NCI-H510A treated with DMSO at 0.1 percent for 48 hours (cell line): ENCODE measurements around the gene ULK1.
"Not testable (repeated sequence)": the region's sequence is repeated elsewhere in the genome, so short reads cannot be mapped to it uniquely, and the experiment has no call there.

ENCODE experiments used
- DNase-seq: peaks from one replicate; lab custom pipeline; 2025; lab: John Stamatoyannopoulos, UW

The ULK1 gene

GRCh38 chr12:131862084-131862441 is 32.4 kb upstream of the ULK1 start:
- no peak for DNase-seq

- no peak for DNase-seq
These were observed 31.8 kb upstream of the ULK1 start for GRCh38 chr12:131862600-131862993.

GRCh38 chr12:131862994-131863710 is 31.3 kb upstream of the ULK1 start:
- no peak for DNase-seq

DNA sequence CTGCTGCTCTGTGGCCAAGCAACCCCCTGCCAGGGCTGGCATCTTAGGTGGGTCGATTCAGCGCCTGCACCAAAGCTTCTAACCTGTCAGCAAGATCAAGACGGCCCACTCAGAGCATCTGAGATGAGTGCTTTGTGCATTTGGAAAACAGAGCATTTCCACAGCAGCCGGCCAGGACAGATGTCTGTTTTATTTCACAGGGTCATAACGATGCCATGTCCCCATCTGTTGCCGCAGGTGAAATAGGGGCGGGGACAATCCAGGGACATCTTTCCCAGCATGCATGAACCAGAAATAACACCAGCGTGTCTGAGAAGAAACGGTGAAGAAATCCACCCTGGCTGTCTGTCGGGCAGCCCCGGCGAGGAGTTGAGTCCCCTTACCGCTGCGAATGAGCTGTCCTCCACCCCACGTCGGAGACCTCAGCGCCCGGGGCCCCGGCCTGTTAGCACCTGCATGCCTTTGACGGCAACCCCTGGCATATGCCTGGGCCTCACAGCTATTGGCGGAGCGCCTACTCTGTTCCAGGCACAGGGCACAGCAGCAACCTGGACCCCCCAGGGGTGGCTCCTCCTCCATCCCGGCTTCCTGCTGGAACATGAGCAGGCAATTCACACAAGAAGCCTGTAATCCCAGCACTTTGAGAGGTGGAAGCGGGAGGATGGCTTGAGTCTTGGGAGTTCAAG is 30.6 kb upstream of the ULK1 start:
- DNase-seq, result no peak

DNA sequence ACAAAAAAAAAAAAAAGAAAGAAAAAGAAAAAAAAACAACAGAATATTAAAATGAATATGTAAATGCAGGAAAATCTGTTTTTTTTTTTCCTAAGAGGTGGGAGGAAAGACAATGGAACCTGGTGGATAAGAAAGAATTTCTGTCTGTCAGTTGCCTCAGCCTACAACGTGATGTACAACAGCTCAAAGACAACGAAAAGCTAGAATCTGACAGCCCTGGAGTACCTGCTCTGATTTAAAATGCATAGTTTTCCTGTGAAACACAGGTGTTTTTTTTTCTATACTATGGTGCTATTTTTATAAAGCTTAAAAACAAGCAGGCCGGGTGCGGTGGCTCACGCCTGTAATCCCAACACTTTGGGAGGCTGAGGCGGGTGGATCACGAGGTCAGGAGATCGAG is 30.0 kb upstream of the ULK1 start:
- DNase-seq, result no peak

- DNase-seq, result no peak
These were observed 29.1 kb upstream of the ULK1 start for GRCh38 chr12:131865180-131865875.

DNA sequence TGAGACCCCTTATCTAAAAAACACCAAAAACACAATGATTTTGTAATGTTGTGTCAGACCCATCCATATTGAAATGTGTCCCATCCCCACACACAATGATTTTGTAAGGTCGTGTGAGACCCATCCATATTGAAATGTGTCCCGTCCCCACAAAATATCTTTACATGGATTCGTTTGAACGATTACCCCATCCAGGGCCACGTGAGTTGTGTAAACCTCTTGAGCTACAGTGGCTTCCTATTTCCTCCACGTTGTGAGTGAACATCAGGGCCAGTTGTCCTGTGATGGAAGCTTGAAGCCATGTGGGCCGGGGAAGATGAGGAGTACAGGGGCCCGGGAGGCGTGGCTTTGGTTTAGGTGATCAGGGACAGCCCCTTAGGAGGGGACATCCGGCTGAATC is 27.0 kb upstream of the ULK1 start:
- no peak for DNase-seq

DNA sequence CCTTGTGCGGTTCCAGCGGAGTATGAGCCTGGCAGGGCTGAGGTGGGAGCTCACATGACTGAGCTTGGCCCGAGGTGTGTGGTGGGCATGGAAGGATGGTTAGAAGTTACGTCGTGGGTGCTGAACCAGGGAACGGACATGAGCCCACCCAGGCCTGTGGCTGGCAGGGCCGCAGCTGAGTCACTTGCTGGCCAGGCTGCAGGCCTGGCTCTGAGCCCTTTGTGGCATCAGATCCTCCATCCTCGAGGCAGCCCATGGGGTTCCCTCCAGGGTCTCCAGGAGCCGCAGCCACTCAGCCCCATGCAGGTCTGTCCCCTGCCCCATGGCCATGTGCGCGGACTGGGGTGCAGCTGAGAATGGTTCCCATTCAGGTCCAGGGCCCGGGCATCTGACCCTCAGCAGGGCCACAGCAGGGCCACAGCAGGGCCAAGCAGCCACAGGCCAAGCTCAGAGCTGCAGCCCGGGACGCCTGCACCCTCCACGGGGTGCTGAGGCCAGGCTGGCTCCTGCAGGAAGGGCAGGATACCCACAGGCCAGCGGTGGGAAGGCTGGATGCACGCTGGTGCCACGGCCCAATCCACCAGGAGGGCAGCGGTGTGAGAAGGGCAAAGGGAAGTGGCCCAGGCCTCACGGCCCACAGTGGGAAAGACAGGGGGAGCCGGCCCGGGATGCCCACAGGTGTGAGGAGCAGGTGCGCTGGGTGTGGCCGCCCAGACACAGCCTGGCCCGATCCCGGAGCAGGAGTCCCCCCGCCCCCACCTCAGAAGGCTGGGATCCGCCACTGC is 26.3 kb upstream of the ULK1 start:
- no peak for DNase-seq

GRCh38 chr12:131869871-131870418 is 24.5 kb upstream of the ULK1 start:
- DNase-seq, result no peak

DNA sequence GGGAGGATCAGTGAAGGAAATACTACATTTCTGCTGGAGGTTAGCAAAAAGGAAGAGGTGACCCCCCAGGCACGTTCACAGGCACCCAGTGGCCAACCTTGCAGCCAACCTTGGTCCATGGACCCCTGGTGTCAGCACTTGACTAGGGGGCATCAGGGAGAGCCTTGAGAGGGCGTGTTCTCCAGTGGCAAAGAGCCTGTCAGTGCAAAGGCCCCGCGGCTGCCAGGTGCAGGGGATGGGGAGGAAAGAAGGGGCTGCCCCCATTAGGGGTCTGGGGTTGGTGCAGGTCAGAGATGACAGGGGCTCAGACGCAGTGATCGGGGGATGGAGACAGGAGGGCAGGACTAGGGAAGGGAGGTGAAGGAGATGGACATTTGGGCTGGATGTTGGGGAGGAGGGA is 22.7 kb upstream of the ULK1 start:
- DNase-seq, result no peak

- no peak for DNase-seq
These were observed 22.0 kb upstream of the ULK1 start for GRCh38 chr12:131872154-131873051.

- no peak for DNase-seq
These were observed 21.1 kb upstream of the ULK1 start for GRCh38 chr12:131873293-131873692.

DNA sequence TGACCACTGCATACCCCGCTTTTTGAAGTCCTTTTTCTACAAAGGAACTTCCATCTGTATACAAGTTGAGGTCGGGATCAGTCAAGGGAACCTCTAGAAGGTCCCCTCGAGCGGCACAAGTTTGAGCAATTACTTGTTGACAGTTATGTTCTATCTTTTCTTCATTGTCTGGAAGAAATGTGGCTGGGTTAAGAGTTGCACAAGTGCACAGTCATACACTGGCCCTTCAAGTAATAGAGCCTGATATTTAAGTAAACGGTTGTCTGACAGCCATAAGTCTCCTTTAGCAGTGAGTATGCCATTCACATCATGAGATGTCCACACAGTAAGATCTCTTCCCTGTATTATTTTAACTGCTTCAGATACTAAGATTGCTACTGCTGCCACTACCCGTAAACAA is 19.4 kb upstream of the ULK1 start:
- not testable (repeated sequence) for DNase-seq

DNA sequence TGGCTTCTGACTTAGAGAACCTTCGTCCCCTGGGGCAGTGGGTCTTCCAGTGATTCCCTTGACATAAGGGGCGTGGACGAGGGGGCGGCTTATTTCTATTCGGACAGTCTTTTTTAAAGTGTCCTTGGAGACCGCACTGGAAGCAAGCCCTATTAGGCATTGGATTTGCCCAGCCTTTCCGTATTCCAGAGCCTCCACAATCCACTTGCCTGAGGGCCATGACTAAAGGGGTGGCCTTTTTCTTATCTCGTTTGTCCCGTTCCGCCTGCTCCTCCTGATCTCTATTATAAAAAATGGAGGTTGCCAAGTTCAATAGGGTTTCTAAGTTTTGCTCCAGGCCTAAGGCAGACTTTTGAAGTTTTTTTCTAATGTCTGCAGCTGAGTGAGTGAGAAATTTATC is 17.2 kb upstream of the ULK1 start:
- not testable (repeated sequence) for DNase-seq

- not testable (repeated sequence) for DNase-seq
These were observed 16.0 kb upstream of the ULK1 start for GRCh38 chr12:131878436-131878835.

- DNase-seq, result no peak
These were observed 11.5 kb upstream of the ULK1 start for GRCh38 chr12:131882804-131883520.

GRCh38 chr12:131883521-131883900 is 10.9 kb upstream of the ULK1 start:
- no peak for DNase-seq

DNA sequence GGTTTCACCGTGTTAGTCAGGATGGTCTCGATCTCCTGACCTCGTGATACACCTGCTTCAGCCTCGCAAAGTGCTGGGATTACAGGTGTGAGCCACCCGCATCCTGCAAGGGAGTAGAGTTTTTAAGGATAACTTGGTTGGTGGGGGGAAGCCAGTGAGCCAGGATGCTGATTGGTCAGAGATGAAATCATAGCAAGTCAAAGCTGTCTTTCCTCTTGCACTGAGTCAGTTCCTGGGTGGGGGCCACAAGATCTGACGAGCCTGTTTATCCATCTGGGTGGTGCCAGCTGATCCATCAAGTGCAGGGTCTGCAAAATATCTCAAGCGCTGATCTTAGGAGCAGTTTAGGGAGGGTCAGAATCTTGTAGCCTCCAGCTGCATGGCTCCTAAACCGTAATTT is 9.3 kb upstream of the ULK1 start:
- not testable (repeated sequence) for DNase-seq

- DNase-seq, result no peak
These were observed 8.8 kb upstream of the ULK1 start for GRCh38 chr12:131885543-131886057.

DNA sequence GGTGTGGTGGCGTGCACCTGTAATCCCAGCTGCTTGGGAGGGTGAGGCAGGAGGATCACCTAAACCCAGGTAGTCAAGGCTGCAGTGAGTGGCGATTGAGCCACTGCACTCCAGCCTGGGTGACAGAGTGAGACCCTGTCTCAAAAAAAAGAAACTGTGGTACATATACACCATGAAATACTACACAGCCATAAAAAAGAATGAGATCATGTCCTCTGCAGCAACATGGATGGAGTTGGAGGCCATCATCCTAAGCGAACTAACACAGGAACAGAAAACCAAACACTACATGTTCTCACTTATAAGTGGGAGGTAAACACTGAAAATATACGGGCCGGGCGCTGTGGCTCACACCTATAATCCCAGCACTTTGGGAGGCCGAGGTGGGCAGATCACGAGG is 2.7 kb upstream of the ULK1 start:
- DNase-seq, result not testable (repeated sequence)
